ENCODE results near the gene CHMP4B.

CHMP4B gene

DNA sequence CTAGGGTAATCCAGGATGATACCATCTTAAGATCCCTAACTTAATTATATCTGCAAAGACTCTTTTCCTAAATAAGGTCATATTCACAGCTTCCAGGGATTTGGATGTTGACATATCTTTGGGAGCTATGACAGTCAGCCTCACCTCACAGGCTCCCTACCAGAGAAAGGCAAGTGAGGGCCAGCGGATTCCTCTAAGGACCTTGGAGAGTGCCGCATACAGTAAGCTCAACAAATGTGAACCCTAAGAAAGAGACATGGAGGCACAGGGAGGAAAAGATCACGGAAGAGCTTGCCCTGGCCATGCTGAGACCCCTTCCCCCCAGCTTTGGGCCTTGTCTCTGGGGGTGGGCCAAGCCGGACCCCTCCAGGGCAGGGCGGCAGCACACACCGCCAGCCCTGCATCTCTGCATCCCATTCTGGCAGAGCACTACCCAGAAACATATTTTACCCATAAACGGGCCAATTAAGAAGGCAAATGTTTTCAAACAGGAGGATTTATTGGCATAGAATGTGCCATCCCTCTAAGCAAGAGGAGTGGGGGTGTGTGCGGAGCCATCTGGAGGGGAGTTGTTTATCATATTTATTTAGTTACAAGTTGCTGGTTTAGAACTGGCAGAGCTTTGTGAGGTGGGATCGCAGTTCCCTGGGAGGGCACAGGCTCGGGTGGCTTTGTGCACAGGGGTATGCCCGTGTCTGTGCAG is 55.4 kb downstream of the CHMP4B start:
- TF ChIP-seq, protein P1, sequence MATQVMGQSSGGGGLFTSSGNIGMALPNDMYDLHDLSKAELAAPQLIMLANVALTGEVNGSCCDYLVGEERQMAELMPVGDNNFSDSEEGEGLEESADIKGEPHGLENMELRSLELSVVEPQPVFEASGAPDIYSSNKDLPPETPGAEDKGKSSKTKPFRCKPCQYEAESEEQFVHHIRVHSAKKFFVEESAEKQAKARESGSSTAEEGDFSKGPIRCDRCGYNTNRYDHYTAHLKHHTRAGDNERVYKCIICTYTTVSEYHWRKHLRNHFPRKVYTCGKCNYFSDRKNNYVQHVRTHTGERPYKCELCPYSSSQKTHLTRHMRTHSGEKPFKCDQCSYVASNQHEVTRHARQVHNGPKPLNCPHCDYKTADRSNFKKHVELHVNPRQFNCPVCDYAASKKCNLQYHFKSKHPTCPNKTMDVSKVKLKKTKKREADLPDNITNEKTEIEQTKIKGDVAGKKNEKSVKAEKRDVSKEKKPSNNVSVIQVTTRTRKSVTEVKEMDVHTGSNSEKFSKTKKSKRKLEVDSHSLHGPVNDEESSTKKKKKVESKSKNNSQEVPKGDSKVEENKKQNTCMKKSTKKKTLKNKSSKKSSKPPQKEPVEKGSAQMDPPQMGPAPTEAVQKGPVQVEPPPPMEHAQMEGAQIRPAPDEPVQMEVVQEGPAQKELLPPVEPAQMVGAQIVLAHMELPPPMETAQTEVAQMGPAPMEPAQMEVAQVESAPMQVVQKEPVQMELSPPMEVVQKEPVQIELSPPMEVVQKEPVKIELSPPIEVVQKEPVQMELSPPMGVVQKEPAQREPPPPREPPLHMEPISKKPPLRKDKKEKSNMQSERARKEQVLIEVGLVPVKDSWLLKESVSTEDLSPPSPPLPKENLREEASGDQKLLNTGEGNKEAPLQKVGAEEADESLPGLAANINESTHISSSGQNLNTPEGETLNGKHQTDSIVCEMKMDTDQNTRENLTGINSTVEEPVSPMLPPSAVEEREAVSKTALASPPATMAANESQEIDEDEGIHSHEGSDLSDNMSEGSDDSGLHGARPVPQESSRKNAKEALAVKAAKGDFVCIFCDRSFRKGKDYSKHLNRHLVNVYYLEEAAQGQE (IDR thresholded peaks at IDR 0.05; ENCODE audit: insufficient read depth in 1 of 2, low read depth in 2 of 2, low read length in 2 of 2) = peak; percentile 50 to 88; a peak in 2 of 4 replicates
- no peak for TF ChIP-seq POLR2AphosphoS5 (IDR thresholded peaks at IDR 0.05; ENCODE audit: low read depth, low read length)

DNA sequence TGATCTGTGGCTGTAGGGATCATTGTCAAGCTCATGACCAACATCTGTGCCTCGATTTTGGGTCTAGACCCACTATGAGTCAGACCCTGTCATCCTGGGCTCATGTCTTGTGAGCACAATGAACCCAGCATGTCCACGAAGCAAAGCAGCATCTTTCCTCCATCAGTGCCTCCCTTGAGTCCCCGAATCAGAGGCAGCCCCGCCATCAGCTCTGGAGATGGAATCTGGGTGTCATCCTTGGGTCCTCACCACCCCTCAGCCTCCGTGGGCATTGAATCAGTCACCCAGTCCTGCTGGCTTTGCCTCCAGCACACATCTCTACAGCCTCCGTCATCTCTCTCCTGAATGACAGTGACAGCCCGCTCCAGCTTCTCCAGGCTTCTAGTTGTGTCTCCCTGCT is 56.9 kb downstream of the CHMP4B start:
- no peak for TF ChIP-seq FOXP2 (optimal IDR thresholded peaks at IDR 0.05; ENCODE audit: borderline replicate concordance, extremely low read depth, extremely low read length, insufficient read depth)
- TF ChIP-seq, protein P1 (IDR thresholded peaks at IDR 0.05; ENCODE audit: insufficient read depth in 1 of 2, low read depth in 2 of 2, low read length in 2 of 2) = no peak

DNA sequence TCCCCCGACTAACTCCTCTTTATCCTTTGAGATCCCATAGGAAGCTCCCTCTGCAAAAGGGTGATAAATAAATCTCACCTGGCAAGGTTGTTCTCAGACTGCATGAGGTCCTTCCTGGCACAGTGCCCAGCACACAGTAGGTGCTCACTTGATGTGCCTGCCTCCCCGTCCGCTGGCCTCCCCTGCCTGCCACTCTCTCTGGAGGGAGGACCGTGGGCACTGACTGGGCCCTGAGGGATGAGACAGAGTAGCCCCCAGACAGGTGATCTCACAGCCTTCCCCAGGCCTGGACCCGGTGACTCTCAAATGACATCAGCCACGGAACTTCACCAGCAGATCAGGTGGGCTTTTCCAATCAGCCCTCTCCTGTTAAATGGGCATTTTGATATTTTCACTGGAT is 57.4 kb downstream of the CHMP4B start:
- TF ChIP-seq FOXP2 (optimal IDR thresholded peaks at IDR 0.05; ENCODE audit: borderline replicate concordance, extremely low read depth, extremely low read length, insufficient read depth) (no peak), SIN3A (IDR thresholded peaks at IDR 0.05; ENCODE audit: borderline replicate concordance, insufficient read depth, low read length) (no peak), POLR2AphosphoS5 (IDR thresholded peaks at IDR 0.05; ENCODE audit: low read depth, low read length) (no peak), TAF1 (IDR thresholded peaks at IDR 0.05; ENCODE audit: borderline replicate concordance, insufficient read depth, low read length) (no peak)
- TF ChIP-seq, protein P1 (IDR thresholded peaks at IDR 0.05; ENCODE audit: insufficient read depth in 1 of 2, low read depth in 2 of 2, low read length in 2 of 2) = no peak

DNA sequence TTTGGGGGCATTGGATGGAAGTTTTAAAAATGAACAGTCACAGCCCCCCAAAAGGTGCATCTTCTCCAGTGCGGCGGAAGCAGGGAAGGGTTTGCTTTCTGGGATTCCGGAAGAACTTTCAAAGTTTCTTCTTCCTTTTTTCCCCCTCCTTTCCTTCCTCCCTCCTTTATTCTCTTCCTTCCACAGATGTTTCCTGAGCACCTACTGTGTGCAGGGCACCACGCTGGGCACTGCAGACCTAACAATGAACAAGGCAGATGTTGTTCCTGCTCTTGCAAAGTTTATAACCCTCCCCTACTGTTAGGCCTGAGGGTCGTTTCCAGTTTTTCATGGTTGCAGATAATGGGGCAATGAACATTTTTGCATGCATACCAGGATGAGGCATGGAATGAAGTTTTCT is 58.1 kb downstream of the CHMP4B start:
- no peak for TF ChIP-seq POLR2AphosphoS5 (IDR thresholded peaks at IDR 0.05; ENCODE audit: low read depth, low read length)
- TF ChIP-seq FOXP2 (optimal IDR thresholded peaks at IDR 0.05; ENCODE audit: borderline replicate concordance, extremely low read depth, extremely low read length, insufficient read depth) = no peak
- TF ChIP-seq, protein P1 (IDR thresholded peaks at IDR 0.05; ENCODE audit: insufficient read depth in 1 of 2, low read depth in 2 of 2, low read length in 2 of 2) = no peak
- no peak for TF ChIP-seq TAF1 (IDR thresholded peaks at IDR 0.05; ENCODE audit: borderline replicate concordance, insufficient read depth, low read length)
- no peak for TF ChIP-seq SIN3A (IDR thresholded peaks at IDR 0.05; ENCODE audit: borderline replicate concordance, insufficient read depth, low read length)

DNA sequence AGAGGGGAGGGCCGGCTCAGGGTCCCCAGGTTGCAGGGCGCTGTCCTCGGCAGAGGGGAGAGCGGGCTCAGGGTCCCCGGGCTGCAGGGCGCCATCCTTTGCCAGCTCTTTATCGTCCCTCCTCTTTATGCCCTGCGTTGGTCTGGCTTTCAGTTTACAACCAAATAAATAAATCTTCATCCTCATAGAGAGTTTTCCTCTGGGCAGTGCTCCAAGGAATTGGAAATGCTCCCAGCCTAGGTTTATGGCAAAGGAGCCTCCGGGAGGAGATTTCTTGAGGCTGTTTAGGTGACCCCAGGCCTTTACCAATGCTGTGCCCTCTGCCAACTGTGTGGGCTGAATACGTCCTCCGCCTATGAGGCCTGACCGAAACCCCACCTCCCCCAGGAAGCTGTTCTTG is 60.2 kb downstream of the CHMP4B start:
- TF ChIP-seq FOXP2 (optimal IDR thresholded peaks at IDR 0.05; ENCODE audit: borderline replicate concordance, extremely low read depth, extremely low read length, insufficient read depth) (no peak), SIN3A (IDR thresholded peaks at IDR 0.05; ENCODE audit: borderline replicate concordance, insufficient read depth, low read length) (no peak), TAF1 (IDR thresholded peaks at IDR 0.05; ENCODE audit: borderline replicate concordance, insufficient read depth, low read length) (no peak)
- TF ChIP-seq, protein P1 (IDR thresholded peaks at IDR 0.05; ENCODE audit: insufficient read depth in 1 of 2, low read depth in 2 of 2, low read length in 2 of 2) = no peak
